GM10847 (cell line): ENCODE results near the gene SPAG16.

Experiments
- POLR2A ChIP-seq: IDR thresholded peaks from 2 replicates; pipeline ENCODE4 v1.6.1; 2011; ENCODE audit not compliant: insufficient read length; ENCODE audit errors: extremely low read depth

SPAG16 gene

GRCh38 chr2:213691351-213691750, 407.1 kb downstream of the SPAG16 start:
- TF ChIP-seq POLR2A, result no peak

GRCh38 chr2:213696442-213696841, 412.2 kb downstream of the SPAG16 start:
- TF ChIP-seq POLR2A, result no peak

GRCh38 chr2:213703406-213704098, 419.3 kb downstream of the SPAG16 start:
- TF ChIP-seq POLR2A, result no peak

GRCh38 chr2:213710164-213710563, 425.9 kb downstream of the SPAG16 start:
- TF ChIP-seq POLR2A, result no peak

- TF ChIP-seq POLR2A, result no peak
These were observed 438.3 kb downstream of the SPAG16 start for GRCh38 chr2:213722565-213722964.

- TF ChIP-seq POLR2A, result no peak
These were observed 438.8 kb downstream of the SPAG16 start for GRCh38 chr2:213723041-213723560.

GRCh38 chr2:213723707-213724106, 439.4 kb downstream of the SPAG16 start:
- no peak for TF ChIP-seq POLR2A

- TF ChIP-seq POLR2A, result no peak
These were observed 441.8 kb downstream of the SPAG16 start for GRCh38 chr2:213726101-213726500.

GRCh38 chr2:213733893-213734292, 449.6 kb downstream of the SPAG16 start:
- no peak for TF ChIP-seq POLR2A

- TF ChIP-seq POLR2A, result no peak
These were observed 456.2 kb downstream of the SPAG16 start for GRCh38 chr2:213740453-213740852.

GRCh38 chr2:213751446-213751845, 467.2 kb downstream of the SPAG16 start:
- no peak for TF ChIP-seq POLR2A

GRCh38 chr2:213752575-213752974, 468.3 kb downstream of the SPAG16 start:
- TF ChIP-seq POLR2A, result no peak

GRCh38 chr2:213757525-213757924, 473.3 kb downstream of the SPAG16 start:
- no peak for TF ChIP-seq POLR2A

GRCh38 chr2:213763354-213763753, 479.1 kb downstream of the SPAG16 start:
- TF ChIP-seq POLR2A, result no peak

- TF ChIP-seq POLR2A, result no peak
These were observed 479.7 kb downstream of the SPAG16 start for GRCh38 chr2:213763963-213764362.

- TF ChIP-seq POLR2A, result no peak
These were observed 480.6 kb downstream of the SPAG16 start for GRCh38 chr2:213764849-213765248.

- TF ChIP-seq POLR2A, result no peak
These were observed 481.8 kb downstream of the SPAG16 start for GRCh38 chr2:213766062-213766461.
